Uterus (tissue), 2 donors: ENCODE data around the gene SMIM14.

Experiments
- CTCF ChIP-seq, 4 experiments: fragments of 200-600 bp in 2 of 4; fragments of 450-650 bp in 2 of 4; sonication (generic) in 2 of 4; IDR thresholded peaks; one replicate each; pipeline ENCODE4 v1.5.1; 2016 to 2019; ENCODE audit warnings: antibody characterized with exemption in 4 of 4, mild to moderate bottlenecking in 2 of 4, moderate library complexity in 1 of 4
- POLR2A ChIP-seq, 2 donors: fragments of 450-650 bp; IDR thresholded peaks; one replicate each; pipeline ENCODE4 v1.6.1; 2016; ENCODE audit warnings: antibody characterized with exemption in 2 of 2, mild to moderate bottlenecking in 1 of 2, moderate library complexity in 1 of 2

GRCh38 chr4:39687014-39687413 is 48.3 kb upstream of the SMIM14 start:
- TF ChIP-seq POLR2A (IDR thresholded peaks at IDR 0.05): no peak
- no peak for TF ChIP-seq CTCF (IDR thresholded peaks at IDR 0.05)
